Keratinocyte (primary cell): Measurements from ENCODE around the gene ZNF292. TPM values are rescaled to one million over a fixed set of nuclear protein-coding genes. Genes with fewer than 3 reads are reported as not detected.

Experiments used
- DNase-seq: peaks from one replicate; pipeline ENCODE4 v3.0.0-alpha.2; 2011; ENCODE audit warnings: low read depth, missing footprints, low spot score
- FAIRE-seq: peaks from 2 replicates; lab custom pipeline; 2011; peaks lifted over from hg19 to GRCh38; lab: Jason Lieb, UNC
- H2AFZ ChIP-seq: 2 replicates; pipeline ENCODE4 v1.6.0; 2012; ENCODE audit warnings: low read length, control low read depth, inconsistent platforms; ENCODE audit not compliant: control insufficient read depth
- H3K27ac ChIP-seq: 2 replicates; pipeline ENCODE4 v1.5.1; 2011; ENCODE audit warnings: low read length; ENCODE audit not compliant: control insufficient read depth, insufficient read depth
- H3K27me3 ChIP-seq: 3 replicates; pipeline ENCODE4 v1.6.0; 2011; ENCODE audit warnings: low read length; ENCODE audit not compliant: control insufficient read depth, insufficient read depth; ENCODE audit errors: extremely low read depth
- H3K36me3 ChIP-seq, 2 experiments: 2 replicates in 1 of 2; 3 replicates in 1 of 2; pipeline ENCODE4 v1.5.1; 2011; ENCODE audit warnings: low read length in 2 of 2, mild to moderate bottlenecking in 1 of 2; ENCODE audit not compliant: control insufficient read depth in 2 of 2, insufficient read depth in 2 of 2; ENCODE audit errors: extremely low read depth in 1 of 2
- H3K4me1 ChIP-seq: 3 replicates; pipeline ENCODE4 v1.5.1; 2011; ENCODE audit warnings: low read length; ENCODE audit not compliant: control insufficient read depth, insufficient read depth; ENCODE audit errors: extremely low read depth
- H3K4me2 ChIP-seq: 3 replicates; pipeline ENCODE4 v1.6.0; 2011; ENCODE audit warnings: low read depth, low read length; ENCODE audit not compliant: control insufficient read depth, insufficient read depth; ENCODE audit errors: extremely low read depth
- H3K4me3 ChIP-seq, 3 experiments: fragments of 200-600 bp in 1 of 3; sonication (generic) in 1 of 3; 2 replicates in 2 of 3; 3 replicates in 1 of 3; pipeline ENCODE4 v1.5.1; 2011 to 2016; ENCODE audit warnings: low read length in 3 of 3, mild to moderate bottlenecking in 3 of 3, control low read depth in 2 of 3, inconsistent platforms in 1 of 3, low read depth in 1 of 3, mixed read lengths in 1 of 3, mixed run types in 1 of 3, moderate library complexity in 1 of 3; ENCODE audit not compliant: control insufficient read depth in 2 of 3, insufficient read depth in 2 of 3; ENCODE audit errors: extremely low read depth in 1 of 3
- H3K79me2 ChIP-seq: 2 replicates; pipeline ENCODE4 v1.6.0; 2012; ENCODE audit warnings: low read length; ENCODE audit not compliant: control insufficient read depth, insufficient read depth
- H3K9ac ChIP-seq: 3 replicates; pipeline ENCODE4 v1.6.0; 2011; ENCODE audit warnings: low read length; ENCODE audit not compliant: control insufficient read depth, insufficient read depth; ENCODE audit errors: extremely low read depth
- H3K9me1 ChIP-seq: 3 replicates; pipeline ENCODE4 v1.6.0; 2011; ENCODE audit warnings: low read length; ENCODE audit not compliant: control insufficient read depth, insufficient read depth; ENCODE audit errors: extremely low read depth
- H3K9me3 ChIP-seq: 2 replicates; pipeline ENCODE4 v1.5.1; 2012; ENCODE audit warnings: low read depth, low read length; ENCODE audit not compliant: control insufficient read depth
- H4K20me1 ChIP-seq: 3 replicates; pipeline ENCODE4 v1.6.0; 2011; ENCODE audit warnings: low read length; ENCODE audit not compliant: control insufficient read depth, insufficient read depth; ENCODE audit errors: extremely low read depth
- CTCF ChIP-seq, 3 experiments: IDR thresholded peaks in 1 of 3; conservative IDR thresholded peaks in 1 of 3; optimal IDR thresholded peaks in 1 of 3; 2 replicates in 2 of 3; 3 replicates in 1 of 3; pipeline versions ENCODE3 to v1.5.1; 2011; ENCODE audit warnings: low read length in 3 of 3, mild to moderate bottlenecking in 3 of 3, moderate library complexity in 2 of 3, control low read depth in 1 of 3, inconsistent platforms in 1 of 3; ENCODE audit not compliant: insufficient read depth in 2 of 3; ENCODE audit errors: extremely low read depth in 1 of 3
- EZH2 ChIP-seq: IDR thresholded peaks from one replicate; pipeline ENCODE4 v1.6.1; 2012; ENCODE audit warnings: inconsistent platforms, mild to moderate bottlenecking, low read length, moderate library complexity
- dilution Hi-C: fragments of 300-500 bp; cut with MboI; formaldehyde crosslinking; loops from one replicate; pipeline ENCODE4 v1.7.0; 2020; ENCODE audit warnings: low sequenced_read_pairs; ENCODE audit not compliant: extremely low pct_ligation_motif_present
- polyA plus RNA-seq, 5 experiments: library from polyadenylated mRNA; depleted of rRNA in 3 of 5; stranded (reverse) in 3 of 5; stranded (forward) in 1 of 5; unstranded in 1 of 5; fragments of >200 nt; gene quantifications; 1 replicate in 1 of 5; 2 replicates in 3 of 5; 3 replicates in 1 of 5; pipeline versions ENCODE4 v1.2.1 to v1.2.3, GENCODE V29; 2011 to 2012; ENCODE audit warnings: missing spikeins in 2 of 5, low read depth in 1 of 5, low replicate concordance in 1 of 5

ZNF292 gene
- polyA plus RNA-seq, 1 donor (not counting 4 experiments of a cell fraction or from before 2014, with no cell fraction given) = 8.4 TPM

- H3K4me2 ChIP-seq = no peak overlapping the region
- no peaks in the 10 kb centered on the region for H4K20me1 ChIP-seq
- H3K4me3 ChIP-seq = no peak overlapping the region
- no peaks in the 10 kb centered on the region for H3K79me2 ChIP-seq
- TF ChIP-seq CTCF (optimal IDR thresholded peaks at IDR 0.05 in 1 of 3, IDR thresholded peaks at IDR 0.05 in 1 of 3, conservative IDR thresholded peaks at IDR 0.05 in 1 of 3; ENCODE audit: extremely low read depth in 1 of 3, insufficient read depth in 2 of 3, low read length in 3 of 3) (no peak), EZH2 (no peak)
- FAIRE-seq (no peak), DNase-seq (no peak)
- H2AFZ ChIP-seq = no peak overlapping the region
- H3K27me3 ChIP-seq = no peaks in the 10 kb centered on the region
- H3K4me1 ChIP-seq = no peaks in the 10 kb centered on the region
- no peaks in the 10 kb centered on the region for H3K9me1 ChIP-seq
- no peak overlapping the region for H3K9ac ChIP-seq
- dilution Hi-C loops = no loop called here
- H3K36me3 ChIP-seq = peaks cover 9 to 13% of the 10 kb centered on the region in 2 experiments
- H3K9me3 ChIP-seq = no peaks in the 10 kb centered on the region
- H3K27ac ChIP-seq = no peak overlapping the region
These were observed 95.9 kb downstream of the ZNF292 start for GRCh38 chr6:87251225-87251624.

GRCh38 chr6:87251725-87252124 is 96.4 kb downstream of the ZNF292 start:
- dilution Hi-C loops = no loop called here

More at GRCh38 chr6:87251725-87252124, 96.4 kb downstream of the ZNF292 start:
- no peak overlapping the region for H2AFZ ChIP-seq
- H3K9me1 ChIP-seq = no peaks in the 10 kb centered on the region
- no peaks in the 10 kb centered on the region for H3K9me3 ChIP-seq
- FAIRE-seq (no peak), DNase-seq (no peak)
- TF ChIP-seq EZH2 (no peak), CTCF (optimal IDR thresholded peaks at IDR 0.05 in 1 of 3, IDR thresholded peaks at IDR 0.05 in 1 of 3, conservative IDR thresholded peaks at IDR 0.05 in 1 of 3; ENCODE audit: extremely low read depth in 1 of 3, insufficient read depth in 2 of 3, low read length in 3 of 3) (no peak)
- H3K4me2 ChIP-seq = no peak overlapping the region
- H3K36me3 ChIP-seq = peaks cover 9 to 13% of the 10 kb centered on the region in 2 experiments
- H4K20me1 ChIP-seq = no peaks in the 10 kb centered on the region
- H3K4me3 ChIP-seq = no peak overlapping the region
- H3K27ac ChIP-seq = no peak overlapping the region
- no peaks in the 10 kb centered on the region for H3K79me2 ChIP-seq
- H3K4me1 ChIP-seq = no peaks in the 10 kb centered on the region
- H3K27me3 ChIP-seq = no peaks in the 10 kb centered on the region
- no peak overlapping the region for H3K9ac ChIP-seq
